Activated CD4-positive, alpha-beta T cell treated with anti-CD3 and anti-CD28 coated beads for 36 hours (primary cell): ENCODE measurements around the gene PBX3. TPM values are rescaled to one million over a fixed set of nuclear protein-coding genes. Genes with fewer than 3 reads are reported as not detected.

ENCODE experiments used
- ATAC-seq: fragments of 200-7000 bp; cut with Tn5 transposase; one replicate; pipeline ENCODE4 v1.10.0; 2021; ENCODE audit warnings: mild to moderate bottlenecking, moderate library complexity
- CTCF ChIA-PET: fragments of 350-600 bp; sonication (Branson Sonifier 250); formaldehyde crosslinking; loops from one replicate; lab custom pipeline; 2021; ENCODE audit warnings: antibody characterized with exemption; lab: Charles Lee
- POLR2A ChIA-PET: fragments of 350-600 bp; sonication (Branson Sonifier 250); formaldehyde crosslinking; loops from one replicate; lab custom pipeline; 2021; ENCODE audit warnings: antibody characterized with exemption, inconsistent platforms; lab: Charles Lee
- DNase-seq: peaks from one replicate; pipeline ENCODE4 v3.0.0-alpha.2; 2020
- H3K27ac Mint-ChIP-seq: one replicate; pipeline ENCODE4 v1.8.0; 2021; ENCODE audit warnings: mixed read lengths
- H3K27me3 Mint-ChIP-seq: one replicate; pipeline ENCODE4 v1.8.0; 2021; ENCODE audit warnings: mixed read lengths
- H3K36me3 Mint-ChIP-seq: one replicate; pipeline ENCODE4 v1.8.0; 2021; ENCODE audit warnings: low read depth, mixed read lengths
- H3K4me1 Mint-ChIP-seq: one replicate; pipeline ENCODE4 v1.8.0; 2021; ENCODE audit warnings: mixed read lengths
- H3K4me3 Mint-ChIP-seq: one replicate; pipeline ENCODE4 v1.8.0; 2021; ENCODE audit warnings: mild to moderate bottlenecking, moderate library complexity, mixed read lengths
- H3K9me3 Mint-ChIP-seq: one replicate; pipeline ENCODE4 v1.8.0; 2021; ENCODE audit warnings: low read depth, mixed read lengths
- intact Hi-C, 2 experiments: fragments of 100-400 bp; cut with DNase I in 1 of 2; cut with micrococcal nuclease in 1 of 2; formaldehyde crosslinking; loops; one replicate each; pipeline versions ENCODE4 v1.14.2 to v1.15.1; 2022 to 2024; cut with DNase I, micrococcal nuclease
- total RNA-seq, 2 experiments: library from RNA; stranded (reverse); gene quantifications; one replicate each; pipeline ENCODE4 v1.2.3, GENCODE V29; 2021

The PBX3 gene
- 10 to 100 TPM; 11.3 to 11.4 TPM for total RNA-seq

GRCh38 chr9:125747053-125747764, at the start of gene PBX3:
Gene PBX3, plus strand, starts transcription at chr9:125747373.
- Mint-ChIP-seq H3K9me3 (no peaks in the 10 kb centered on the region), H3K4me1 (peaks cover 24% of the 10 kb centered on the region), H3K27ac (peak within 1 kb of the TSS; percentile 94), H3K27me3 (peaks cover 12% of the 10 kb centered on the region), H3K4me3 (peak within 1 kb of the TSS; percentile 82), H3K36me3 (peaks cover 3% of the 10 kb centered on the region)
- intact Hi-C loops, result loop anchor here (2.0 to 5.0 kb wide), 10 partner anchors 78 to 976 kb away; partner anchors contain the start of gene GOLGA1 (in 1 of the 2)
- DNase-seq (peak; percentile 71), ATAC-seq (peak; percentile 10)
- ChIA-PET POLR2A (no interaction called here), CTCF (no interaction called here)

- intact Hi-C loops, result loop anchor here (2.0 to 10.0 kb wide), 7 partner anchors 39 to 1285 kb away; partner anchors contain the start of genes ARPC5L (in 1 of the 2), PSMB7 (in 1 of the 2) and RPL35 (in 1 of the 2)
- H3K4me1 Mint-ChIP-seq, result peaks cover 56% of the 10 kb centered on the region
- ATAC-seq, result no peak
- POLR2A ChIA-PET, result no interaction called here
- H3K4me3 Mint-ChIP-seq, result no peak overlapping the region
- H3K36me3 Mint-ChIP-seq, result peaks cover 24% of the 10 kb centered on the region
- CTCF ChIA-PET, result interaction anchor here (0.6 kb wide), 1 partner anchor 87 kb away, joined by 3 read pairs; no protein-coding TSS in a partner anchor
- no peaks in the 10 kb centered on the region for H3K9me3 Mint-ChIP-seq
- no peaks in the 10 kb centered on the region for H3K27me3 Mint-ChIP-seq
- H3K27ac Mint-ChIP-seq, result no peak overlapping the region
- DNase-seq, result no peak
These were observed 47.3 kb upstream of the PBX3 start for GRCh38 chr9:125699870-125700269.

GRCh38 chr9:125700791-125701190, 46.4 kb upstream of the PBX3 start:
- Mint-ChIP-seq H3K27ac (no peak overlapping the region), H3K4me1 (peaks cover 65% of the 10 kb centered on the region), H3K36me3 (peaks cover 22% of the 10 kb centered on the region), H3K9me3 (no peaks in the 10 kb centered on the region), H3K27me3 (no peaks in the 10 kb centered on the region), H3K4me3 (no peak overlapping the region)
- intact Hi-C loops, result loop anchor here (1.0 to 10.0 kb wide), 9 partner anchors 40 to 1286 kb away; partner anchors contain the start of genes ARPC5L (in 1 of the 2), PSMB7 (in 1 of the 2) and RPL35 (in 1 of the 2)
- POLR2A ChIA-PET, result interaction anchor here (0.7 kb wide), 1 partner anchor 40 kb away, joined by 3 read pairs; no protein-coding TSS in a partner anchor
- DNase-seq (peak; percentile 70), ATAC-seq (peak; percentile 91)
- CTCF ChIA-PET, result interaction anchor here (0.6 kb wide), 1 partner anchor 237 kb away, joined by 3 read pairs; no protein-coding TSS in a partner anchor

GRCh38 chr9:125701351-125701750, 45.8 kb upstream of the PBX3 start:
- Mint-ChIP-seq H3K27ac (peak overlapping the region; percentile 80), H3K27me3 (no peaks in the 10 kb centered on the region), H3K9me3 (no peaks in the 10 kb centered on the region), H3K4me1 (peaks cover 69% of the 10 kb centered on the region), H3K36me3 (peaks cover 21% of the 10 kb centered on the region), H3K4me3 (no peak overlapping the region)
- POLR2A ChIA-PET, result interaction anchor here (0.7 kb wide), 1 partner anchor 41 kb away, joined by 3 read pairs; no protein-coding TSS in a partner anchor
- CTCF ChIA-PET, result no interaction called here
- DNase-seq (peak; percentile 39), ATAC-seq (peak; percentile 88)
- intact Hi-C loops, result loop anchor here (1.0 to 10.0 kb wide), 9 partner anchors 41 to 1287 kb away; partner anchors contain the start of genes ARPC5L (in 1 of the 2), PSMB7 (in 1 of the 2) and RPL35 (in 1 of the 2)

- no peak for DNase-seq
- Mint-ChIP-seq H3K27me3 (no peaks in the 10 kb centered on the region), H3K4me3 (no peak overlapping the region), H3K36me3 (peaks cover 14% of the 10 kb centered on the region), H3K27ac (no peak overlapping the region), H3K4me1 (peaks cover 62% of the 10 kb centered on the region), H3K9me3 (no peaks in the 10 kb centered on the region)
- ChIA-PET CTCF (no interaction called here), POLR2A (interaction anchor here (0.5 kb wide), 1 partner anchor 43 kb away, joined by 3 read pairs; no protein-coding TSS in a partner anchor)
- no peak for ATAC-seq
- intact Hi-C loops, result loop anchor here (5.0 to 10.0 kb wide), 5 partner anchors 51 to 1289 kb away; partner anchors contain the start of genes ARPC5L (in 1 of the 2), PSMB7 (in 1 of the 2) and RPL35 (in 1 of the 2)
These were observed 43.5 kb upstream of the PBX3 start for GRCh38 chr9:125703662-125704061.

GRCh38 chr9:125705893-125706292, 41.3 kb upstream of the PBX3 start:
- Mint-ChIP-seq H3K27ac (peak overlapping the region; percentile 70), H3K36me3 (peaks cover 14% of the 10 kb centered on the region), H3K4me3 (peak overlapping the region; percentile 86), H3K4me1 (peaks cover 50% of the 10 kb centered on the region), H3K27me3 (no peaks in the 10 kb centered on the region), H3K9me3 (no peaks in the 10 kb centered on the region)
- DNase-seq (no peak), ATAC-seq (no peak)
- intact Hi-C loops, result loop anchor here (5.0 to 10.0 kb wide), 4 partner anchors 121 to 1291 kb away; partner anchors contain the start of genes ARPC5L (in 1 of the 2), PSMB7 (in 1 of the 2) and RPL35 (in 1 of the 2)
- POLR2A ChIA-PET, result no interaction called here
- CTCF ChIA-PET, result no interaction called here

GRCh38 chr9:125706651-125707471, 40.3 kb upstream of the PBX3 start, which contains the start of gene MAPKAP1:
Gene MAPKAP1, minus strand, starts transcription at chr9:125707208. Its CDS starts 34,634 bp downstream, at chr9:125672574.
- no peaks in the 10 kb centered on the region for H3K9me3 Mint-ChIP-seq
- peaks cover 44% of the 10 kb centered on the region for H3K4me1 Mint-ChIP-seq
- DNase-seq (peak; percentile 97), ATAC-seq (peak; percentile 100)
- no peaks in the 10 kb centered on the region for H3K27me3 Mint-ChIP-seq
- peak within 1 kb of the TSS; percentile 86 for H3K4me3 Mint-ChIP-seq
- H3K27ac Mint-ChIP-seq, result peak within 1 kb of the TSS; percentile 83
- ChIA-PET CTCF (interaction anchor here (0.9 kb wide), 1 partner anchor 12 kb away, joined by 3 read pairs; no protein-coding TSS in a partner anchor), POLR2A (interaction anchor here (0.5 to 1.3 kb wide), 5 partner anchors 10 to 163 kb away, joined by 3 to 5 read pairs (median 4); no protein-coding TSS in a partner anchor)
- peaks cover 10% of the 10 kb centered on the region for H3K36me3 Mint-ChIP-seq
- intact Hi-C loops, result loop anchor here (1.0 to 10.0 kb wide), 6 partner anchors 39 to 1292 kb away; partner anchors contain the start of genes ARPC5L (in 1 of the 2), PSMB7 (in 1 of the 2) and RPL35 (in 1 of the 2)

GRCh38 chr9:125707472-125707804, 39.7 kb upstream of the PBX3 start:
- ATAC-seq, result peak; percentile 15

GRCh38 chr9:125726456-125727132, 20.6 kb upstream of the PBX3 start:
- ChIA-PET POLR2A (no interaction called here), CTCF (no interaction called here)
- H3K4me3 Mint-ChIP-seq, result no peak overlapping the region
- intact Hi-C loops, result no loop called here
- DNase-seq, result no peak
- no peak overlapping the region for H3K27ac Mint-ChIP-seq
- H3K4me1 Mint-ChIP-seq, result no peaks in the 10 kb centered on the region
- H3K27me3 Mint-ChIP-seq, result peaks cover 2% of the 10 kb centered on the region
- no peaks in the 10 kb centered on the region for H3K9me3 Mint-ChIP-seq
- no peaks in the 10 kb centered on the region for H3K36me3 Mint-ChIP-seq
- no peak for ATAC-seq

More at GRCh38 chr9:125707472-125707804, 39.7 kb upstream of the PBX3 start:
- no peak for DNase-seq
- H3K4me1 Mint-ChIP-seq, result peaks cover 41% of the 10 kb centered on the region
- H3K36me3 Mint-ChIP-seq, result peaks cover 8% of the 10 kb centered on the region
- no peaks in the 10 kb centered on the region for H3K9me3 Mint-ChIP-seq
- POLR2A ChIA-PET, result interaction anchor here (0.7 to 1.3 kb wide), 4 partner anchors 9 to 75 kb away, joined by 3 to 5 read pairs (median 4); no protein-coding TSS in a partner anchor
- peak overlapping the region; percentile 86 for H3K4me3 Mint-ChIP-seq
- intact Hi-C loops, result loop anchor here (1.0 to 10.0 kb wide), 6 partner anchors 39 to 1293 kb away; partner anchors contain the start of genes ARPC5L (in 1 of the 2), PSMB7 (in 1 of the 2) and RPL35 (in 1 of the 2)
- peak overlapping the region; percentile 83 for H3K27ac Mint-ChIP-seq
- CTCF ChIA-PET, result interaction anchor here (0.9 kb wide), 1 partner anchor 13 kb away, joined by 3 read pairs; no protein-coding TSS in a partner anchor
- no peaks in the 10 kb centered on the region for H3K27me3 Mint-ChIP-seq

GRCh38 chr9:125730168-125730567, 17.0 kb upstream of the PBX3 start:
- Mint-ChIP-seq H3K4me1 (no peaks in the 10 kb centered on the region), H3K27ac (no peak overlapping the region), H3K36me3 (no peaks in the 10 kb centered on the region), H3K27me3 (peaks cover 1% of the 10 kb centered on the region), H3K4me3 (no peak overlapping the region), H3K9me3 (no peaks in the 10 kb centered on the region)
- ChIA-PET POLR2A (no interaction called here), CTCF (no interaction called here)
- ATAC-seq (no peak), DNase-seq (no peak)
- intact Hi-C loops, result no loop called here
